ENCODE data around the gene SLC11A2. TPM values are rescaled to one million over a fixed set of nuclear protein-coding genes. Genes with fewer than 3 reads are reported as not detected.
"Not testable (repeated sequence)": the region's sequence is repeated elsewhere in the genome, so short reads cannot be mapped to it uniquely, and the experiment has no call there.

SLC11A2 gene
- polyA plus RNA-seq, 1 of the 3 experiments (the other 2 are of a cell fraction) = 27.7 TPM

DNA sequence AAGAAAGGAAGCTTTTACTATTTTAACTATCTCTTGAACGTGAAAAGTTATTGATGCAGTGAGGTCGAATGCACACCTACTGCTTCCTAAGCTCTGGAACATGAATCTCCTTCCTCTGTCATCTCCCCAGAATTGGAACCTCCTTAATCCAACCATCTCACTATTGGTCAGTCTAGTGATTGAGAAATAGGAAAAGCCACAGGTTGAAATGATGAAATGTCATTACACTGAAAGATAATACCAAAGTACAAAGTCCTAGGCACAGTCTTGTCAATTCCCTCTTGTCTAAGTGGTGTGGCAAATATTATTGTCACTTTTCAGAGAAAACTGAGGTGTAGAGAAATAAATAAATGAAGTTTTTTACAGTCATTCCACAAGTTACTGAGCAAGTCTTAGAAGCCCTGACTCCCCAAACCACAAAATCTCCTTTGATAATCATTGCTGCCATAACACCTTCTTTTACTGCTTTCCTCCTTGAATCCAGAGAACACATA, 93.3 kb downstream of the SLC11A2 start:
- Histone ChIP-seq H3F3A (replicated peaks; ENCODE audit: insufficient read depth) (no peaks in the 10 kb centered on the region), H3K4me3 (ENCODE audit: low read depth in 2 of 2, low read length in 1 of 2) (no peak overlapping the region), H3K79me2 (ENCODE audit: insufficient read depth) (no peaks in the 10 kb centered on the region), H3K9ac (no peak overlapping the region), H2AFZ (ENCODE audit: low read depth) (no peak overlapping the region), H4K20me1 (ENCODE audit: insufficient read depth) (no peaks in the 10 kb centered on the region), H3K9me2 (no peaks in the 10 kb centered on the region), H3K4me2 (no peak overlapping the region), H3K4me1 (ENCODE audit: control insufficient read depth in 1 of 2, insufficient read depth in 2 of 2, low read depth in 1 of 2, low read length in 1 of 2) (peaks cover 0 to 13% of the 10 kb centered on the region in 2 experiments; a peak in 1 of 4 replicates), H3K27me3 (ENCODE audit: insufficient read depth) (no peaks in the 10 kb centered on the region), H3K27ac (ENCODE audit: low read depth in 2 of 2, low read length in 1 of 2) (no peak overlapping the region), H3K36me3 (replicated peaks in 1 of 2; ENCODE audit: control insufficient read depth in 1 of 2, insufficient read depth in 2 of 2, low read length in 1 of 2) (peaks cover 0 to 3% of the 10 kb centered on the region in 2 experiments), H3K9me3 (no peaks in the 10 kb centered on the region)
- TF ChIP-seq TEAD4 (IDR thresholded peaks at IDR 0.05; ENCODE audit: borderline replicate concordance, insufficient read depth) (no peak), FOXM1 (IDR thresholded peaks at IDR 0.05; ENCODE audit: low read depth) (no peak), USF1 (IDR thresholded peaks at IDR 0.05; ENCODE audit: borderline replicate concordance, low read depth) (no peak), MEF2A (IDR thresholded peaks at IDR 0.05; ENCODE audit: borderline replicate concordance, low read depth) (no peak), ELF1 (IDR thresholded peaks at IDR 0.05) (no peak), CHD2 (IDR thresholded peaks at IDR 0.05; ENCODE audit: low read length, partially characterized antibody) (no peak), MAX (IDR thresholded peaks at IDR 0.05; ENCODE audit: low read depth) (no peak)
- ChIA-PET POLR2A (no interaction called here), CTCF (interaction anchor here (1.6 kb wide), 1 partner anchor 55 kb away, joined by 6 read pairs; no protein-coding TSS in a partner anchor)
- WGBS (ENCODE audit: low lambda C conversion rate) = 90% methylated on average over 2 of the region's 2 CpGs
- DNase-seq = no peak

- POLR2A ChIA-PET; H3K27ac ChIP-seq (ENCODE audit: low read depth in 2 of 2, low read length in 1 of 2); H3K36me3 ChIP-seq (replicated peaks in 1 of 2; ENCODE audit: control insufficient read depth in 1 of 2, insufficient read depth in 2 of 2, low read length in 1 of 2); H3F3A ChIP-seq (replicated peaks; ENCODE audit: insufficient read depth); H3K27me3 ChIP-seq (ENCODE audit: insufficient read depth); H4K20me1 ChIP-seq (ENCODE audit: insufficient read depth); H3K9ac ChIP-seq; H3K4me2 ChIP-seq; H3K9me3 ChIP-seq; H3K4me3 ChIP-seq (ENCODE audit: low read depth in 2 of 2, low read length in 1 of 2); DNase-seq; H2AFZ ChIP-seq (ENCODE audit: low read depth); H3K9me2 ChIP-seq; H3K79me2 ChIP-seq (ENCODE audit: insufficient read depth): not testable (repeated sequence)
- 88% methylated on average over 12 of the region's 12 CpGs for WGBS (ENCODE audit: low lambda C conversion rate)
- CTCF ChIA-PET = interaction anchor here (0.6 to 1.0 kb wide), 2 partner anchors 9 to 92 kb away, joined by 3 read pairs; no protein-coding TSS in a partner anchor
- H3K4me1 ChIP-seq (ENCODE audit: control insufficient read depth in 1 of 2, insufficient read depth in 2 of 2, low read depth in 1 of 2, low read length in 1 of 2) = peaks cover 0 to 16% of the 10 kb centered on the region in 2 experiments; a peak in 2 of 4 replicates
Measured at GRCh38 chr12:50930477-50930876, 95.7 kb downstream of the SLC11A2 start.

GRCh38 chr12:50929831-50930230, 96.4 kb downstream of the SLC11A2 start:
- CTCF ChIA-PET = interaction anchor here (0.6 kb wide), 1 partner anchor 91 kb away, joined by 3 read pairs; no protein-coding TSS in a partner anchor
- TF ChIP-seq FOXM1 (IDR thresholded peaks at IDR 0.05; ENCODE audit: low read depth) = no peak
- TF ChIP-seq JUND (IDR thresholded peaks at IDR 0.05) = no peak
- no peak for TF ChIP-seq EP300 (IDR thresholded peaks at IDR 0.05; ENCODE audit: borderline replicate concordance in 1 of 2, low read depth in 1 of 2, low read length in 1 of 2)
- TF ChIP-seq RFX5 (IDR thresholded peaks at IDR 0.05; ENCODE audit: low read length) = no peak
- no peak for TF ChIP-seq SMC3 (IDR thresholded peaks at IDR 0.05; ENCODE audit: low read depth, low read length)
- TF ChIP-seq CHD2 (IDR thresholded peaks at IDR 0.05; ENCODE audit: low read length, partially characterized antibody) = no peak
- no peak for TF ChIP-seq TCF12 (IDR thresholded peaks at IDR 0.05)
- no peak for TF ChIP-seq MAX (IDR thresholded peaks at IDR 0.05; ENCODE audit: low read depth)
- TF ChIP-seq FOXJ3 (CRISPR knock-in tag; IDR thresholded peaks at IDR 0.05) = no peak
- TF ChIP-seq, protein P1, sequence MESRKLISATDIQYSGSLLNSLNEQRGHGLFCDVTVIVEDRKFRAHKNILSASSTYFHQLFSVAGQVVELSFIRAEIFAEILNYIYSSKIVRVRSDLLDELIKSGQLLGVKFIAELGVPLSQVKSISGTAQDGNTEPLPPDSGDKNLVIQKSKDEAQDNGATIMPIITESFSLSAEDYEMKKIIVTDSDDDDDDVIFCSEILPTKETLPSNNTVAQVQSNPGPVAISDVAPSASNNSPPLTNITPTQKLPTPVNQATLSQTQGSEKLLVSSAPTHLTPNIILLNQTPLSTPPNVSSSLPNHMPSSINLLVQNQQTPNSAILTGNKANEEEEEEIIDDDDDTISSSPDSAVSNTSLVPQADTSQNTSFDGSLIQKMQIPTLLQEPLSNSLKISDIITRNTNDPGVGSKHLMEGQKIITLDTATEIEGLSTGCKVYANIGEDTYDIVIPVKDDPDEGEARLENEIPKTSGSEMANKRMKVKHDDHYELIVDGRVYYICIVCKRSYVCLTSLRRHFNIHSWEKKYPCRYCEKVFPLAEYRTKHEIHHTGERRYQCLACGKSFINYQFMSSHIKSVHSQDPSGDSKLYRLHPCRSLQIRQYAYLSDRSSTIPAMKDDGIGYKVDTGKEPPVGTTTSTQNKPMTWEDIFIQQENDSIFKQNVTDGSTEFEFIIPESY (IDR thresholded peaks at IDR 0.05; ENCODE audit: borderline replicate concordance, low read depth) = no peak
- TF ChIP-seq MEF2A (IDR thresholded peaks at IDR 0.05; ENCODE audit: borderline replicate concordance, low read depth) = no peak
- no peak for TF ChIP-seq SIN3A (IDR thresholded peaks at IDR 0.05; ENCODE audit: borderline replicate concordance, low read depth, low read length)

More at GRCh38 chr12:50929831-50930230, 96.4 kb downstream of the SLC11A2 start:
- Histone ChIP-seq H4K20me1 (ENCODE audit: insufficient read depth) (no peaks in the 10 kb centered on the region), H3K4me2 (no peak overlapping the region), H3K4me3 (ENCODE audit: low read depth in 2 of 2, low read length in 1 of 2) (no peak overlapping the region), H3K9me2 (no peaks in the 10 kb centered on the region), H3K79me2 (ENCODE audit: insufficient read depth) (no peaks in the 10 kb centered on the region), H3K27ac (ENCODE audit: low read depth in 2 of 2, low read length in 1 of 2) (no peak overlapping the region), H2AFZ (ENCODE audit: low read depth) (no peak overlapping the region), H3F3A (replicated peaks; ENCODE audit: insufficient read depth) (no peaks in the 10 kb centered on the region), H3K9me3 (no peaks in the 10 kb centered on the region), H3K4me1 (ENCODE audit: control insufficient read depth in 1 of 2, insufficient read depth in 2 of 2, low read depth in 1 of 2, low read length in 1 of 2) (peaks cover 0 to 16% of the 10 kb centered on the region in 2 experiments; a peak in 2 of 4 replicates), H3K27me3 (ENCODE audit: insufficient read depth) (no peaks in the 10 kb centered on the region), H3K36me3 (replicated peaks in 1 of 2; ENCODE audit: control insufficient read depth in 1 of 2, insufficient read depth in 2 of 2, low read length in 1 of 2) (peaks cover 0 to 3% of the 10 kb centered on the region in 2 experiments), H3K9ac (no peak overlapping the region)
- POLR2A ChIA-PET = no interaction called here
- WGBS (ENCODE audit: low lambda C conversion rate) = 90% methylated on average over 3 of the region's 3 CpGs
- no peak for DNase-seq
